CD4-positive, alpha-beta T cell (primary cell): ENCODE measurements around the gene BICD1. TPM values are rescaled to one million over a fixed set of nuclear protein-coding genes. Genes with fewer than 3 reads are reported as not detected.

ENCODE experiments used
- ATAC-seq: fragments of 200-7000 bp; cut with Tn5 transposase; one replicate; pipeline ENCODE4 v1.10.0; 2022; ENCODE audit warnings: mild to moderate bottlenecking; ENCODE audit not compliant: poor library complexity
- CTCF ChIA-PET: fragments of 350-600 bp; sonication (Branson Sonifier 250); formaldehyde crosslinking; loops from one replicate; lab custom pipeline; 2021; ENCODE audit warnings: antibody characterized with exemption, inconsistent platforms; lab: Charles Lee
- POLR2A ChIA-PET: fragments of 350-600 bp; sonication (Branson Sonifier 250); formaldehyde crosslinking; loops from one replicate; lab custom pipeline; 2021; ENCODE audit warnings: antibody characterized with exemption, inconsistent platforms; lab: Charles Lee
- DNase-seq, 14 experiments: peaks; one replicate each; pipeline ENCODE4 v3.0.0-alpha.2; 2013 to 2020; ENCODE audit warnings: mixed read lengths in 2 of 14
- H3K27ac ChIP-seq, 2 donors: one replicate each; pipeline versions ENCODE4 v1.5.1 to v1.7.0; 2013; ENCODE audit warnings: low read length in 2 of 2, low read depth in 1 of 2, mild to moderate bottlenecking in 1 of 2
- H3K27me3 ChIP-seq, 2 experiments: 1 replicate in 1 of 2; 2 replicates in 1 of 2; pipeline versions ENCODE4 v1.6.1 to v1.7.0; 2013; ENCODE audit warnings: low read length in 2 of 2, control low read depth in 1 of 2, mild to moderate bottlenecking in 1 of 2, moderate library complexity in 1 of 2; ENCODE audit not compliant: insufficient read depth in 2 of 2, control insufficient read depth in 1 of 2
- H3K36me3 ChIP-seq: one replicate; pipeline ENCODE4 v1.6.1; 2013; ENCODE audit warnings: low read length, control low read depth; ENCODE audit not compliant: insufficient read depth
- H3K4me1 ChIP-seq: one replicate; pipeline ENCODE4 v1.6.1; 2013; ENCODE audit warnings: low read length, control low read depth; ENCODE audit not compliant: insufficient read depth
- H3K4me3 ChIP-seq: one replicate; pipeline ENCODE4 v1.5.1; 2013; ENCODE audit warnings: mild to moderate bottlenecking, low read length, moderate library complexity
- H3K9me3 ChIP-seq, 2 experiments: 1 replicate in 1 of 2; 2 replicates in 1 of 2; pipeline versions ENCODE4 v1.6.1 to v1.7.0; 2013; ENCODE audit warnings: low read length in 2 of 2, mild to moderate bottlenecking in 2 of 2, control low read depth in 1 of 2, moderate library complexity in 1 of 2; ENCODE audit not compliant: control insufficient read depth in 1 of 2, insufficient read depth in 1 of 2
- H3K27ac Mint-ChIP-seq: one replicate; pipeline ENCODE4 v1.8.0; 2020; ENCODE audit warnings: mixed read lengths
- H3K27me3 Mint-ChIP-seq: one replicate; pipeline ENCODE4 v1.8.0; 2021; ENCODE audit warnings: mixed read lengths
- H3K36me3 Mint-ChIP-seq: one replicate; pipeline ENCODE4 v1.8.0; 2021; ENCODE audit warnings: low read depth, mixed read lengths
- H3K4me1 Mint-ChIP-seq: one replicate; pipeline ENCODE4 v1.8.0; 2021; ENCODE audit warnings: low read depth, mixed read lengths
- H3K4me3 Mint-ChIP-seq: one replicate; pipeline ENCODE4 v1.8.0; 2020; ENCODE audit warnings: mild to moderate bottlenecking, mixed read lengths
- H3K9me3 Mint-ChIP-seq: one replicate; pipeline ENCODE4 v1.8.0; 2020; ENCODE audit warnings: mixed read lengths
- intact Hi-C, 2 experiments: fragments of 100-400 bp; cut with DNase I in 1 of 2; cut with micrococcal nuclease in 1 of 2; formaldehyde crosslinking; loops; one replicate each; pipeline versions ENCODE4 v1.15.1 to v1.9.0; 2023 to 2025; cut with DNase I, micrococcal nuclease
- total RNA-seq, 174 experiments: library from RNA in 2 of 174; stranded (reverse) in 2 of 174; gene quantifications; one replicate each; pipeline ENCODE4 v1.2.3 and lab custom pipeline; 2021 to 2026
- TF ChIP-seq, protein P1 (sequence below): fragments of 200-600 bp; IDR thresholded peaks from one replicate; pipeline ENCODE4 v1.8.0; 2022; ENCODE audit warnings: antibody characterized with exemption, mild to moderate bottlenecking

BICD1 gene
- total RNA-seq, 2 experiments from 2014 or later = 13.5 to 14.3 TPM

DNA sequence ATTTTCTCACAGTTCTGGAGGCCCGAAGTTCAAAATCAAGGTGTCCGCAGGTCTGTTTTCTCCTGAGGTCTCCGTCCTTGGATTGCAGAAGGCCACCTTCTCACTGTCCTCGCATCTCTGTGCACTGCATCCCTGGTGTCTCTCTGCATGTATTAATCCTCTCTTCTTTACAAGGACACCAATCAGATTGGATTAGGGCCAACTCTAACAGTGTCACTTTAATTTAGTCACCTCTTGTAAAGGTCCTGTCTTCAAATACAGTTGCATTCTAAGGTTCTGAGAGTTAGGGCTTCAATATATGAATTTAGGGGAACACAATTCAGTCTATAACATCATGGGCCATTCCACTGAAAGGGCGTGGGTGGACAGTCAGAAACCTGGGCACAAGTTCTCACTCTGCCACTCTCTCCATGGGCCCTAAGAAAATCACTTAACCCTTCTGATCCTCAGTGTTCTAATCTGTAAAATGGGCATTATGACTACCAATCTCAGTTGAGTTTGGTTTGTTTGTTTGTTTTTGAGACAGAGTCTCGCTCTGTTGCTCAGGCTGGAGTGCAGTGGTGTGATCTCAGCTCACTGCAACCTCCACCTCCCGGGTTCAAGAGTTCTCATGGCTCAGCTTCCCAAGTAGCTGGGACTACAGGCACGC, 251.1 kb downstream of the BICD1 start:
- TF ChIP-seq, protein P1, sequence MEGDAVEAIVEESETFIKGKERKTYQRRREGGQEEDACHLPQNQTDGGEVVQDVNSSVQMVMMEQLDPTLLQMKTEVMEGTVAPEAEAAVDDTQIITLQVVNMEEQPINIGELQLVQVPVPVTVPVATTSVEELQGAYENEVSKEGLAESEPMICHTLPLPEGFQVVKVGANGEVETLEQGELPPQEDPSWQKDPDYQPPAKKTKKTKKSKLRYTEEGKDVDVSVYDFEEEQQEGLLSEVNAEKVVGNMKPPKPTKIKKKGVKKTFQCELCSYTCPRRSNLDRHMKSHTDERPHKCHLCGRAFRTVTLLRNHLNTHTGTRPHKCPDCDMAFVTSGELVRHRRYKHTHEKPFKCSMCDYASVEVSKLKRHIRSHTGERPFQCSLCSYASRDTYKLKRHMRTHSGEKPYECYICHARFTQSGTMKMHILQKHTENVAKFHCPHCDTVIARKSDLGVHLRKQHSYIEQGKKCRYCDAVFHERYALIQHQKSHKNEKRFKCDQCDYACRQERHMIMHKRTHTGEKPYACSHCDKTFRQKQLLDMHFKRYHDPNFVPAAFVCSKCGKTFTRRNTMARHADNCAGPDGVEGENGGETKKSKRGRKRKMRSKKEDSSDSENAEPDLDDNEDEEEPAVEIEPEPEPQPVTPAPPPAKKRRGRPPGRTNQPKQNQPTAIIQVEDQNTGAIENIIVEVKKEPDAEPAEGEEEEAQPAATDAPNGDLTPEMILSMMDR = no peak
- ChIA-PET POLR2A (no interaction called here), CTCF (no interaction called here)
- H3K9me3 ChIP-seq = no peaks in the 10 kb centered on the region
- Mint-ChIP-seq H3K4me3 (no peak overlapping the region), H3K27me3 (no peaks in the 10 kb centered on the region), H3K9me3 (no peaks in the 10 kb centered on the region), H3K4me1 (no peaks in the 10 kb centered on the region), H3K36me3 (no peaks in the 10 kb centered on the region), H3K27ac (no peak overlapping the region)
- intact Hi-C loops = no loop called here
- no peaks in the 10 kb centered on the region for H3K36me3 ChIP-seq
- no peak overlapping the region for H3K4me3 ChIP-seq
- ATAC-seq (no peak), DNase-seq (no peak)
- no peaks in the 10 kb centered on the region for H3K4me1 ChIP-seq
- no peaks in the 10 kb centered on the region for H3K27me3 ChIP-seq
- H3K27ac ChIP-seq = no peak overlapping the region

DNA sequence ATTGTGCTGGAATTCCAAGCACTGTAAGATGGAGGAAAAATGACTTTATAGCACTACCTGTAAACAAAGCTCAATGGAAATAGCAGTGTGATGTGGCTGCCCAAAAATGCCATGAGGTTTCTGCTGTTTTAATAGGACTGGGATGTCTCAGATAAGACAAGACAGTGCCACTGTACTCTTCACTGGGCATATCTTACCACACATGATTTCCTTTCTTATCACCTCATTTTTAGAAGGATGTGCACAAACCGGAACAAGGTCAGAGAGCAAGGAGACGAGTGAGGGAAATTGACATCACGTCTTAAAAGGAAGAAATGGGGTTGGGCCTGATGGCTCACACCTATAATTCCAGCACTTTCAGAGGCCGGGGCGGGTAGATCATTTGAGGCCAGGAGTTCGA, 254.3 kb downstream of the BICD1 start:
- Histone ChIP-seq H3K4me3 (no peak overlapping the region), H3K27ac (no peak overlapping the region), H3K27me3 (no peaks in the 10 kb centered on the region), H3K9me3 (no peaks in the 10 kb centered on the region), H3K36me3 (no peaks in the 10 kb centered on the region), H3K4me1 (no peaks in the 10 kb centered on the region)
- POLR2A ChIA-PET = no interaction called here
- no peak overlapping the region for H3K27ac Mint-ChIP-seq
- TF ChIP-seq, protein P1 = no peak
- DNase-seq (no peak), ATAC-seq (no peak)
- no peaks in the 10 kb centered on the region for H3K36me3 Mint-ChIP-seq
- no peaks in the 10 kb centered on the region for H3K4me1 Mint-ChIP-seq
- no peaks in the 10 kb centered on the region for H3K27me3 Mint-ChIP-seq
- intact Hi-C loops = no loop called here
- H3K4me3 Mint-ChIP-seq = no peak overlapping the region
- no peaks in the 10 kb centered on the region for H3K9me3 Mint-ChIP-seq
- CTCF ChIA-PET = no interaction called here

DNA sequence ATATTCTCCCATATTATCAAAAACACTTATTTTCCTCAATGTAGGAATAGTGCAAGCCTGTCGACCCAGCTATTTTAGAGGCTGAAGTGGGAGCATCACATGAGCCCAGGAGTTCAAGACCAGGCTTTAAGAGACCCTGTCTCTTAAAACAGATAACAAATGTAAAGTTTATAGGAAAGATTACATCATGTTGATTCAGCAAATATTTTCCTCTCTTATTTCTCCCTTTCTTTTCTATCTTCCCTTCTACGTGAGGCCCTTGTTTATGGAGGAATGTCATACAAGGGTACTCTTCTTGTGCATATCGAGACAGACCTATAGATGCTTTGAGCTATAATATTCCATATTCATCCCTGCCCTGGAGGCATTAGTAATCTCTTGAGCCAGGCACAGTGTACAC, 256.2 kb downstream of the BICD1 start:
- no peaks in the 10 kb centered on the region for H3K36me3 Mint-ChIP-seq

More for the DNA sequence above, 256.2 kb downstream of the BICD1 start:
- H3K4me1 ChIP-seq = no peaks in the 10 kb centered on the region
- H3K27me3 Mint-ChIP-seq = no peaks in the 10 kb centered on the region
- CTCF ChIA-PET = no interaction called here
- POLR2A ChIA-PET = no interaction called here
- H3K36me3 ChIP-seq = no peaks in the 10 kb centered on the region
- no peaks in the 10 kb centered on the region for H3K4me1 Mint-ChIP-seq
- TF ChIP-seq, protein P1 = no peak
- H3K27ac ChIP-seq = no peak overlapping the region
- no peak for ATAC-seq
- no peak overlapping the region for H3K4me3 ChIP-seq
- intact Hi-C loops = no loop called here
- H3K4me3 Mint-ChIP-seq = no peak overlapping the region
- no peaks in the 10 kb centered on the region for H3K9me3 ChIP-seq
- no peak overlapping the region for H3K27ac Mint-ChIP-seq
- DNase-seq = no peak
- H3K27me3 ChIP-seq = no peaks in the 10 kb centered on the region
- H3K9me3 Mint-ChIP-seq = no peaks in the 10 kb centered on the region
